Ectodermal cell (in vitro differentiated cells): Measurements from ENCODE around the gene NPTXR.

Experiments used
- H3K27ac ChIP-seq: 2 replicates; pipeline ENCODE4 v1.7.0; 2013; ENCODE audit warnings: mild to moderate bottlenecking, low read depth, low read length; ENCODE audit not compliant: insufficient read depth, poor library complexity, severe bottlenecking
- H3K27me3 ChIP-seq: 2 replicates; pipeline ENCODE4 v1.7.0; 2013; ENCODE audit warnings: mild to moderate bottlenecking, low read length; ENCODE audit not compliant: insufficient read depth, control insufficient read depth, poor library complexity, severe bottlenecking
- H3K36me3 ChIP-seq: one replicate; pipeline ENCODE4 v1.7.0; 2013; ENCODE audit warnings: low read length; ENCODE audit not compliant: control insufficient read depth, insufficient read depth
- H3K4me1 ChIP-seq: one replicate; pipeline ENCODE4 v1.7.0; 2013; ENCODE audit warnings: low read length; ENCODE audit not compliant: control insufficient read depth, insufficient read depth
- H3K4me3 ChIP-seq: 2 replicates; pipeline ENCODE4 v1.7.0; 2013; ENCODE audit warnings: low read depth, low read length, control low read depth; ENCODE audit not compliant: insufficient read depth
- H3K9me3 ChIP-seq: 2 replicates; pipeline ENCODE4 v1.7.0; 2013; ENCODE audit warnings: mild to moderate bottlenecking, low read length, moderate library complexity; ENCODE audit not compliant: control insufficient read depth
- WGBS, 2 experiments: methylation state at CpG; one replicate each; pipeline ENCODE4 v1.1.7; 2013; ENCODE audit warnings: missing lambda C conversion rate in 2 of 2; 5-methylcytosine and 5-hydroxymethylcytosine counted together

The NPTXR gene

DNA sequence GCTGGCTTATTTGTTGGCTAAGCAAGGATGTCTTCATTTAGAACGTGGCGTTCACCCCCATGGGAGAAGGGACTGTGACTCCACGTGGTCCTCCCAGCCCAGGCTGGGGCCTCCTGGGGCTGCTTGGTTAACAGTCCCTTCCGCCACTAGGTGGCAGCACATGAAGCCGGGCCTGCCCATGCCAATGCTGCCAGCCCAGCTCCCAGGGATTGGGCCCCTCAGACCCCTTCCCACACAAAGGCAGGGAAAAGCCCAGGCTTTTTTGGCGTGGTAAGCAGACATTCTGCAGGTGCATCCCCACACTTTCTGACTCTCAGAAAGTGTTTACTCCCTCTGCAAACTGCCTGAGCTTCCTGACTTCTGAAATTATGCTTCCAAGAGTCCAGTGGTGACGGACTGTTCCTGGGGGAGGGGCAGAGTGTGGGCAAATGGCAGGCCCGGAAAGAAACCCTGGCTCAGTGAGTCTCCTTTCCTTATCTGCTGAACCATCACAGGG is 25.1 kb upstream of the NPTXR start:
- H3K4me3 ChIP-seq, result no peak overlapping the region
- no peaks in the 10 kb centered on the region for H3K9me3 ChIP-seq
- H3K27me3 ChIP-seq, result no peaks in the 10 kb centered on the region
- peaks cover 15% of the 10 kb centered on the region for H3K36me3 ChIP-seq
- WGBS, 2 experiments, result 32 to 34% methylated on average over 8 of the region's 8 CpGs
- no peak overlapping the region for H3K27ac ChIP-seq
- H3K4me1 ChIP-seq, result peaks cover 24% of the 10 kb centered on the region

DNA sequence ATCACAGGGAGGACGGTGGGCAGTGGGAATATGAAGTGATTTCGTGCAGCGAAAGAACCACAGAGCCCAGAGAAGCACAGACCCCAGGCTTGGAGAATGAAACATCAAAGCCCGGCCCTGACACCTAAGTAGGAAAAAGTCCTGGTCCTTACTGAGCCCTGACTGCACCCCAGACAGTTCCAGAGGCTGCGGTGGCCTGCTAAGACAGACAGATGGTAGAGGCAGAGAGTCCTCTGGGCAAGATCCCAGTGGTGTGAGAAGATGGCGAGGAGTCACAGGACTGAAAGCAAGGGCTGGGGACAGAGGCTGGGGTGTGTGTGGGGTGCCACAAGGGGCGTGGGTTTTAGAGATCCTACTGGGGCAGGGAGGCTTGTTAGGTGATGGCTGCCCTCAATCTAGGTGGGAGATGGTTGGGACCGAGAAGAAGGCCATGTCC is 24.5 kb upstream of the NPTXR start:
- no peaks in the 10 kb centered on the region for H3K27me3 ChIP-seq
- 93 to 96% methylated on average over 8 of the region's 8 CpGs for WGBS, 2 experiments
- H3K4me3 ChIP-seq, result no peak overlapping the region
- H3K27ac ChIP-seq, result no peak overlapping the region
- H3K36me3 ChIP-seq, result peaks cover 15% of the 10 kb centered on the region
- peaks cover 24% of the 10 kb centered on the region for H3K4me1 ChIP-seq
- no peaks in the 10 kb centered on the region for H3K9me3 ChIP-seq

DNA sequence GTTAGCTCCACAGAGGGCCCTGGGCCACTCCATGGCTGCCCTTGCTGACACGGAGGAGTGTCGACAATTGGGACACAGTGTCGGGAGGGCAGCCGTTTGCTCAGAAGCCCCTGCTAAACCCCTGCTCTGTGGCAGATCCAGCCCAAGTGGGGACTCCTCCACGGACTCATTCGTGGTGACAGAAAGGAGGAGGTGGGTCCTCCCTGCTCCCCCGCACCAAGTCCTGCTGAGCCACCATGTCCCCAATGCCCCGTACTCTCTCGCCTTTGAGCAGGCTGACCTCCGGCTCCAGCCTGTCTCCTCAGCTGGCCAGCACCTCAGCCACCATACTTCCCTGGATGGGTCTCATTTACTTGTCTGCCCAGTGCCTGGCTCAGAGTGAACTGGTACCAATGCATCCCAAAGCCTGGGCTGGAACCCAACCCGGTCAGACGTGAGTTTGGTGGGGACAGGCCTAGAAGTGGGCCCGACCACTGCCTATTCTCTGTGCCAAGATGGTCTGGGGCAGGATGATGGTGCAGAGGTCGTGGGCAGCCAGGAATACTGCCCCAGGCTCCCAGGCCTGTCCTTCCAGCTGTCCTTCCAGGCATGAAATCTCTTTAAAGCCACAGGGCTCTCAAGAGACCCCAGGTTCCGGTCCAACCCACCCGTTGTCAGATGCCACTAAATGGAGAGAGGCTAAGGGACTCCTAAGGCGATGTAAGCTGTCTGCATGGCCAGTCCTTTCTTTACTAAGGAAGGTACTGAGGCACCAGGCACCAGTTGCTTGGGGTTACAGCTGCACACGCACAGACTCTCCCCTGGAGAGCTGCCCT is 23.9 kb upstream of the NPTXR start:
- no peaks in the 10 kb centered on the region for H3K27me3 ChIP-seq
- no peaks in the 10 kb centered on the region for H3K9me3 ChIP-seq
- peaks cover 15% of the 10 kb centered on the region for H3K36me3 ChIP-seq
- no peak overlapping the region for H3K4me3 ChIP-seq
- H3K27ac ChIP-seq, result no peak overlapping the region
- H3K4me1 ChIP-seq, result peaks cover 24% of the 10 kb centered on the region
- WGBS, 2 experiments, result 94 to 96% methylated on average over 18 of the region's 18 CpGs

GRCh38 chr22:38867124-38867455 is 23.3 kb upstream of the NPTXR start:
- WGBS, 2 experiments, result 77 to 78% methylated on average over 13 of the region's 13 CpGs
- Histone ChIP-seq H3K9me3 (no peaks in the 10 kb centered on the region), H3K36me3 (peaks cover 15% of the 10 kb centered on the region), H3K4me1 (peaks cover 27% of the 10 kb centered on the region), H3K4me3 (no peak overlapping the region), H3K27me3 (no peaks in the 10 kb centered on the region), H3K27ac (no peak overlapping the region)

- H3K36me3 ChIP-seq, result peaks cover 15% of the 10 kb centered on the region
- H3K4me3 ChIP-seq, result no peak overlapping the region
- peaks cover 30% of the 10 kb centered on the region for H3K4me1 ChIP-seq
- H3K27me3 ChIP-seq, result no peaks in the 10 kb centered on the region
- no peaks in the 10 kb centered on the region for H3K9me3 ChIP-seq
- 73% methylated on average over 75 of the region's 75 CpGs for WGBS, 2 experiments
- H3K27ac ChIP-seq, result no peak overlapping the region
These were observed 22.7 kb upstream of the NPTXR start for GRCh38 chr22:38866399-38867123.

DNA sequence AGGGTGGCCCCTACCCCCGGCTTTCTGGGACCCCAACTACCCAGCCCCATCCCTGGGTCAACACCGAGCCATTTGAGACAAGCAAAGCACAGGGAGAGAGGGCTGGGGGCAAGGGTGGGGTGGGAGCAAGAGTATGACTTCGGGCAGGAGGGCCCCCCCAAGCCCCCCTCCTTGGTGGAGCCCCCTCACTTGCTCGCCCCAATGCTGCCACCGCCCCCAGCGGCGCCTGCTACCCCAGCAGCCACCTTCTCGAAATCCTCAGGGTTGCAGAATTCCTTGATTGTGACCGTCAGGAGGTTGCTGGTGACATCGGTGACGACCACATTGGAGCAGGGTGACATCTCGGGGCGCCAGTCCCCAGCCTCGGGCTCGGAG is 22.2 kb upstream of the NPTXR start:
- Histone ChIP-seq H3K27ac (no peak overlapping the region), H3K36me3 (peaks cover 15% of the 10 kb centered on the region), H3K4me3 (no peak overlapping the region), H3K9me3 (no peaks in the 10 kb centered on the region), H3K27me3 (no peaks in the 10 kb centered on the region), H3K4me1 (peaks cover 33% of the 10 kb centered on the region)
- WGBS, 2 experiments, result 87 to 90% methylated on average over 15 of the region's 15 CpGs

GRCh38 chr22:38865201-38866023 is 21.6 kb upstream of the NPTXR start:
- Histone ChIP-seq H3K27me3 (no peaks in the 10 kb centered on the region), H3K27ac (no peak overlapping the region), H3K36me3 (peaks cover 15% of the 10 kb centered on the region), H3K4me1 (peaks cover 33% of the 10 kb centered on the region), H3K4me3 (no peak overlapping the region), H3K9me3 (no peaks in the 10 kb centered on the region)
- WGBS, 2 experiments, result 93 to 94% methylated on average over 20 of the region's 20 CpGs

GRCh38 chr22:38864361-38865191 is 20.7 kb upstream of the NPTXR start:
- Histone ChIP-seq H3K27ac (no peak overlapping the region), H3K9me3 (no peaks in the 10 kb centered on the region), H3K27me3 (no peaks in the 10 kb centered on the region), H3K4me1 (peaks cover 41% of the 10 kb centered on the region), H3K36me3 (peaks cover 11% of the 10 kb centered on the region), H3K4me3 (no peak overlapping the region)
- WGBS, 2 experiments, result 80 to 83% methylated on average over 23 to 24 of the region's 24 CpGs

DNA sequence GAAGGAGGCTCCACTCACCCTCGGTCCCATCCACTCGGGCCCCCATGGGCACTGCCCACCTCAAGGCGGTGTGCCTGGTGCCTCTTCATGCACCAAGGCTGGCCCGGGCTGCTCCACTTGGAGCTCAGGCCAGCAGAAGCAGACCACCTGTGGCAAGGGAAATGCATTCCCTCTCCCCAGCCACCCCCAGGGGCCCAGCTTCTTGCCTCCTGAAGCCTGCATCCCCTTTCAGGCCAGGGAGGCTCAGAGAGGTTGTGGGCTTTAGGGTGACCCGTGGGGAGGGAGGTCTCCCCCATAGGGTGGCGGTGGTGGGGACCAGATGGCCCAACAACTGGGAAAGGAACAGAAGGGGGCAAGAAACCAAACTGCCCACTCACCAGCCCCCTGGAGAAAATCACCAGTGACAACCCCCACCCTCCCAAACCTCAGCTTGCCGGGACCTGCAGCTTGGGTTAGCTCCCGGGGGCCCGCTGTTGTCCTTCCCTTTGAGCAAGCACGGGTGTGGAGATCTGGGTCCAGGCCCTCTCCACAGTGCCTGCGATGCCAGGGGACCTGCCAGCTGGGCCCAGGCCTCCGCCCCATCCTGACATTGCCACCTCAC is 19.8 kb upstream of the NPTXR start:
- no peak overlapping the region for H3K4me3 ChIP-seq
- no peak overlapping the region for H3K27ac ChIP-seq
- WGBS, 2 experiments, result 91% methylated on average over 12 of the region's 12 CpGs
- peaks cover 11% of the 10 kb centered on the region for H3K36me3 ChIP-seq
- H3K27me3 ChIP-seq, result no peaks in the 10 kb centered on the region
- no peaks in the 10 kb centered on the region for H3K9me3 ChIP-seq
- H3K4me1 ChIP-seq, result peaks cover 39% of the 10 kb centered on the region
